ENCODE data around the gene TLCD3A.
"Not testable (repeated sequence)": the region's sequence is repeated elsewhere in the genome, so short reads cannot be mapped to it uniquely, and the experiment has no call there.

The TLCD3A gene

DNA sequence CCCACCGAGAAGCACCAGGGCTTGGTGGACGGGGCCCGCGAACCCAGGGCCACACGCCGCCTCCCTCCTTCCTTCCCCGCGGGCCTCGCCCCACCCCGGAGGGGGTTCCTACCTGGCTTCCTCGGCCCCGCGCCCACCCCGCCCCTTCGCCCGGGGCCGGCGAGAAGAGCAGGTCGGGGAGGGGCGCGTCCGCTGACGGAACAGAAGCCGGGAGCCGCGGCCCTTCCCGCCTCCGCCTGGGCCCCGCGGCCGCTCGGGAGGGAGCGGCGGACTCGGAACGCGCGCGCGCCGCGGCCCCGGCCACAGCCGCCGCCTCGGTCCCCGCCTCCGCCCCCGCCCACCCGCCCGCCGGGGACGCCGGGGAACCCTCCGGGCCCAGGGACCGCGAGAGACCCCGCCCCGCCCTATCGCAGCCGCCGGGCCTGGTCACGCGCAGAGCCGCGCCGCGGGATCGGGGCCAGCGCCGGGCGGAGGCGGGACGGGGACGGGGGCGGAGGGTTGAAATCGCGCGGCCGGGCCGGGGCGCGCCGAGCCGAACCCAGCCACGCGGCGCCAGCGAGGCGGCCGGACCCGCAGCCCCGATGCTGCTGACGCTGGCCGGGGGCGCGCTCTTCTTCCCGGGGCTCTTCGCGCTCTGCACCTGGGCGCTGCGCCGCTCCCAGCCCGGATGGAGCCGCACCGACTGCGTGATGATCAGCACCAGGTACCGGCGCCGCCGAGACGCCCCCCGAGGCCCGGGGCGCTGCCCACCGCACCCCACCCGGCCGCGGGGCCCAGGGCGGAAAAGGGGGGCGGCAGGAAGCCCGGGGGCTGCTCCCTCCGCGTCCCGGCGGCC is at the start of gene TLCD3A:
Gene TLCD3A, plus strand, starts transcription at position 530 of the 835 bp plus-strand sequence. Its CDS starts 52 bp downstream, at position 582.
- DNase-seq (ENCODE audit: low read depth): no peak

DNA sequence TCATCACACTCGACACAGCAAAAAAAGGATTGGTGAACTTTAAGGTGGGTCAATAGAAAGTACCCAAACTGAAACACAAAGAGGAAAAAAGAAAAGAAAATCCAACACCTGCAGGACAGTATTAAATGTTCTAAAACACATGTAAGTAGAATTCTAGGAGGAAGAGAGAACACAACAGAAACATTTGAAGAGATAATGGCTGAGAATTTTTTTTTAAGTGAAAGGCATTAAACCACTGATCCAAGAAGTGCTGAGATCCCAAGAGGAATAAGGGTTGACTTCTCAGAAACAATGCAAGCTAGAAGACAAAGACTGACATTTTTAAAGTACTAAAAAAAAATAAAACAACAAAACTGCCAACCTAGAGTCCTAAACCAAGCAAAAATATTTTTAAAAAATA is 49.4 kb upstream of the TLCD3A start:
- no peak for DNase-seq (ENCODE audit: low read depth)

DNA sequence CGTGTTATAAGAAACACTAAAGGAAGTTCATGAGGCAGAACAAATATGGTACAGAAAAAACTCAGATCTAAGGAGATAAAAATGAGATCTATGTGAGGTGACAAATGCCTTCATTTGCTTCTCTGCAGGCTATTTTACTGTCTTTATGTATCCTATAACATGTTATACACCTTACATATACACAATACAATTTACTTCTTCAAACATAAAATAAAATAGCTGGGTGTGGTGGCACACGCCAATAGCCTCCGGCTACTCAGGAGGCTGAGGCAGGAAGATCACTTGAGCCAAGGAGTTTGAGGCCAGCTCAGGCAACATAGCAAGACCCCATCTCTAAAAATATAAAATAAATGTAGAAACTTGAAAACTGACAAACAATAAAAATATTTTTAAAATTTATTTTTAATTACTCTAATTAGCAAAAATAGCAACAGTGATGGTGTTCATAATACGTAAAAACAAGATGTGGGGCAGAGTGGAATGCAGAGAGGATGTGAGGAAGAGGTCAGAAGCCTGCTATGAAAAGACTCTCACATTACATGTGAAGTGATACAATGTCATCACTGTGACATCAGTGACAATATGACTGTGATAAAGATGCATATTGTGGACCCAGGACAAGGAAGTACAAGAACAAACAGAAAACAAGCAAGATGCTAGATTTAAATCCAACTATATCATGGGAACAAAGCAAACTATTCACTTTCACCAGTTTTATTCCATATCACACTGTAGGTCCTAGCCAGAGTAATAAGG is 48.7 kb upstream of the TLCD3A start:
- DNase-seq (ENCODE audit: low read depth): no peak

DNA sequence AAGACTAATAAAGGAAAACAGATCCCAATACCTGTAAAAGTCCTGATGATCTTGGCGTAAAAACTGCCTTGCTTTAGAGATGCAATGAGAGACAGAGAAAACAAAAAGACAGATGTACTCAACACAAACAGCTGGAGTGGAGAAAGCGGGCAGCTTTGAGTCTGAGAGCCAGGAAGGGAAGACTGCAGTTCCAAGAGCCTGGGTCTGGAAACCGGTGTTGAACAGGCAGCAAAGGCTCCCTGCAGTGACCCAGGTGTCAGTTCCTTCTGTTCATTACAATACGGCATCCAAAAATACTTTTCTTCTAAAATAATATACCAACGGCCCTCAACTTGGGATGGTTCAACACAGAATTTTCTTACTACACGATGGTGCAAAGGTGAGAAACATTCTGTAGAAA is 47.4 kb upstream of the TLCD3A start:
- no peak for DNase-seq (ENCODE audit: low read depth)

DNA sequence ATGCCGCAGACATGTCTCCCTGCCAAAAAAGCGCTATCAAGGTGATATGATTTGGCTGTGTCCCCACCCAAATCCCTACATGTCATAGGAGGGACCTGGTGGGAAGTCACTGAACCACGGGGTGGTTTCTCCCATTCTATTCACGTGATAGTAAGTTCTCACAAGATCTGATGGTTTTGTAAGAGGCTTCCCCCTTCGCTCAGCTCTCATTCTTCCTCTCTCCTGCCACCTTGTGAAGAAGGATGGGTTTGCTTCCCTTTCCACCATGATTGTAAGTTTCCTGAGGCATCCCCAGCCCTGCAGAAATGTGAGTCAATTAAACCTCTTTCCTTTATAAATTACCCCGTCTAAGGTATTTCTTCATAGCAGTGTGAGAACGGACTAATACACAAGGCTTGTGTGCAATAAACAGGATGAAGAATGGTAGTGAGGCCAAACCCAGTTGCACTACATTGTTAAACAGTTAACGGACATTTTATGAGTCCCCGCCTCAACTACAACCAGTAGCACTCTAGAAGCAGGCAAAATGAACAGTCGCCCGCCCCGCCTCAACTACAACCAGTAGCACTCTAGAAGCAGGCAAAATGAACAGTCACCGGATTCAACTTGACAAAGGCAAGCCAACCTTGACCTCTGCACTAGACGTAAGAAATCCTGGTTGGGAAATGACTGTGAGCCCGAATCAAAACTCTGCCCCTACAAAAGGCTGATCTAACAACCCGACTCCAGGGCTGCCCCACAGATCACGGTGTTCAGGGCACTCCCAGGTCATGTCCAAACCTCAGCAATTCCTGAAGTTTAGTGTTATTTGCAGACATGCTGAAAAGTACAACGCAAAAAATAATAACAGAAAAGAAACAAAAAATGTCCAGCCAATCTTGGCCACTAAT is 44.1 kb upstream of the TLCD3A start:
- DNase-seq (ENCODE audit: low read depth): no peak

DNA sequence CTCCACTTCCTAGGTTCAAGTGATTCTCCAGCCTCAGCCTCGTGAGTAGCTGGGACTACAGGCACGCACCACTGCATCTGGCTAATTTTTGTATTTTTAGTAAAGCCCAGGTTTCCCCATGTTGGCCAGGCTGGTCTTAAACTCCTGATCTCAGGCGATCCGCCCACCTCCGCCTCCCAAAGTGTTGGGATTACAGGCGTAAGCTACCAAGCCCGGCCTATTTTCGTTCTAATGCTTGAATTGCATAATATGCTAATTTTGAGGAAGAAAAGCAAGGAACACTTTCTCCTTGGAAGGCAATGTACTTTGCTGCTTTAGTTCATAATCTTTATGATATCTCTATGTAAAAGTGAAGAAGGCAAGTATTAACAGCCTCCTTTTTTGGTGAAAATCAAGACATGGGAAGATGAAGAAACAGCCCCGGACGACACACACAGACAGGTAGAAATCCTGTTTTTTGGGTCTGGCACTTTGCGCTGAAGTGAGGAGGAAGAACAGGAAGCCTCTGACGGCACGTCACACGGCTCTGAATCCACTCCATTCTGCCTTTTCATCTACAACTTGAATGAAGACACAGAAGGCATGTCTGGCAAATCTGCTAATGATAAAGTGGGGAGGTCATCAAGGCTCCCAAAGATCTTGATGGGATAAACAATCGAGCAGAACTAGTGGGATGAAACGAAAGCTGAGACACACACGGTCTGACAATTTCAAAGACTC is 42.7 kb upstream of the TLCD3A start:
- no peak for DNase-seq (ENCODE audit: low read depth)

DNA sequence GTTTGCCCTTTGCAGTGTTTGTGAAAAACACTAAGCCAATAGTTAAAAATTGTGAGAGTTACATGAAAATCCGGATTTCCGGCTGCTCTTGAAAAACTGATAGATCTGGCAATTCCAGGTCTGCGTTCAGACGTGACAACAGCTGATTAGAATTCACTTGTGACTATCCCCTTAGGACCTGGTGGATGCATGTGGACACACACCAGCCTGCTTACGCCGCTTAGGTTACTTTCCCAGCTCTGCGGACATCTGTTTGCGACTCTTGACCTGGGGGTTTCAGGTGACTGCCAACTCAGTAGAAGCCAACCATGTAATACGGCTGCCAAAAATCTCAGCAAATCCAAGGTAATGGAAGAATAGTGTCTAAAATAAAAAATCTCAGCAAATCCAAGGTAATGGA is 42.0 kb upstream of the TLCD3A start:
- DNase-seq (ENCODE audit: low read depth): no peak

DNA sequence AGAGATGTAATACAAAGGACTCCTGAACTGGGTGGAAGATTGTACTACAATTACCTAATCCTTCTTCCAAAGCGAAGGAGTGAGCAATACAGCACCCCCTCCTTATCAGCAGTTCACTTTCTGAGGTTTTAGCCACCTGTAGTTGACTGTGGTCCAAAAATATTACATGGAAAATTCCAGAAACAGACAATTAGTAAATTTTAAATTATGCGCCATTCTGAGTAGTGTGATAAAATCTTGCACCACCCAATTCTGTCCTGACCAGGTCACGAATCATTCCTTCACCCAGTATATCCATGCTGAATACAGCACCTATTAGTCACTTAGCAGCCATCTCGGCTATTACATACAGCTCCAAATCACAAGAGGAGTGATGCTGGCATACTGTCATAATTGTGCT is 41.0 kb upstream of the TLCD3A start:
- peak; percentile 59 for DNase-seq (ENCODE audit: low read depth)

DNA sequence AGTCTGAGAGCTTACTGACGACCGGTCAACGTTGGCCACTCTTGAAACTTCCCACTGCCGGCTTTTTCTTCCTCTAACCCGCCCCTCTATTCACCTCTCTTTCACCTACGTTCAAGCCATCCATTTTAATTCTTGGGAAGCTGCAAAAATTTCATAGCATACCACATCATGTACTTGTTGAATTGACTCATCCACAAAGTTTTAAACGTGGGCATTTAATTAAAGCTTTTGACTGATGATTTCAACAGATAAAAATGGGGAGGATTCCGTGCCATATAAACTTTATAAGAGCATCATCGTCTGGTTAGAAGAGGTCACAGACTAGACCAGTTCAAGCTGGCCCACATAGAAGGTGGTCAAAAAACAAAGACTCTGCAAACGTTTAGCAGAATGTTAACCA is 40.3 kb upstream of the TLCD3A start:
- peak; percentile 71 for DNase-seq (ENCODE audit: low read depth)

DNA sequence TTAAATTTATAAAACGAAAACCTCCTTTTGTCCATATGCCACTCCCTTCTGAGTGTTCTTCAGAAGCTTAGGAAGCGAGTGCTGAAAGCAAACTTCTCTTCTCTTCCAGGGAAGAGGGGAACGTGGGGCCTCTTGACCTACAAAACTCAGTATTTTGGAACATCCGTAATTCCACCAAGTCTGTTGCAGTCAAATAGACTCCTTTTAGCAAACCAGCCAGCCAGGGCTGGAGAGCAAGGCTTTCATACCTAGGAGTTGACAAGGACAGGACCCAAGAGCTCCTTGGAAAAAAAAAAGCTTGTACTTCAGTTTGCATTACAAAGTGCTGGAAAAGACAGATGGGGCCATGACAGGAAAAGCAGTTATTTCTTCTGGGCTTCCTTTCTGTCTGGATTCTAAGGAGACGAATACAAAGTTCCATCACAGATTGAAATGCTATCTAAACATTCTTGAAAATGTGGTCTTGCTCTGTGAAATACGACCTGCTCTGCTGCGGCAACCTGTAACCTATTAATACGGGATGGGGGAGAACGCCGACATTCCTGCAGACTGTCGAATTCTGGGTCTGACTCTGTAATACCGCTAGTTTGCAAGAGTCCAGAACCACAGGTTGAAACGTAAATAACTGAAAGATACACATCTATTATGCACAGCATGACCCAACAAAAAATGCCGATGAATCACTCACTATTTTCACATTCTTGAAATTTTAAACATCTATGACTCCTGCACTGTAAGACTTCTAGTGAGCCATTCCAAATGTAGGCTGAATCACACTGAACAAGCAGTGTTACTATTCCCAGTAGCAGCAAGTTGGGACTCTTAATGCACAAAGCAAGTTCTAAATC is 38.4 kb upstream of the TLCD3A start:
- DNase-seq (ENCODE audit: low read depth): peak; percentile 93

DNA sequence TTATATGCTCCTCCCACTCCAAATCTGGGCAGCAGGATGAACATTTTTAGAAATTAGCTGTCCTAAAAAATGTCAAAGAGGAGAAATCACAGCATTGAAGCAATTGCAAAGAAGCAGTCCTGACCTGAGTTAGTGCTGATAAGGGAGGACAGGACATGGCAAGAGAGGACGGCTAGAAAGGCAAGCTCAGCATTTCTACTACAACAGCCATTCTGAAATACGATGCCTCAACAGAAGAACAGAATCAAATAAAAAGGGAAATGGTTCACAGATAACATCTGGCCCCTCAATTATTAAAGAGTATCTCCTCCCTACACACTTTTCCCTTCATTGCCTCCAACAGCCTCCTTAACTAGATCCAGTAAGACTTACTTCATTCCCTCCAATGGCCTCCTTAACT is 36.0 kb upstream of the TLCD3A start:
- DNase-seq (ENCODE audit: low read depth): no peak

DNA sequence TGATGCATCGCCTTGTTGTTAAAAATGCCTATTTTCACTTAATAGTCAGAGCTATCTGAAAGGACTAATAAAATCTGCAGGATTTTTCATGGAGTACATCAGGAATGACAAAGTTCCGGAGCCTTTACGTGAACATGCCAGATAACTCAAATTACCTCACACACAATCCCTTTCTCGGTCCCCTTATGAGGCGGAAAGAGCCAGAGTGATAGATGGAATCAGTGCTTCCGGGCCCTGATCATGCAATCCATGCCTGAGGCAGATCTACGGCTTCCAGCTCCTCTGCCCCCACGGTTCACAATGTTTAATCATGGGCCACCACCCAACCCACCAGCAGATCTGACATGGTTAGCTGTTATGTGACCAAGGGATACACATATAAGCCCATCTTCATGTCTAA is 34.7 kb upstream of the TLCD3A start:
- no peak for DNase-seq (ENCODE audit: low read depth)

DNA sequence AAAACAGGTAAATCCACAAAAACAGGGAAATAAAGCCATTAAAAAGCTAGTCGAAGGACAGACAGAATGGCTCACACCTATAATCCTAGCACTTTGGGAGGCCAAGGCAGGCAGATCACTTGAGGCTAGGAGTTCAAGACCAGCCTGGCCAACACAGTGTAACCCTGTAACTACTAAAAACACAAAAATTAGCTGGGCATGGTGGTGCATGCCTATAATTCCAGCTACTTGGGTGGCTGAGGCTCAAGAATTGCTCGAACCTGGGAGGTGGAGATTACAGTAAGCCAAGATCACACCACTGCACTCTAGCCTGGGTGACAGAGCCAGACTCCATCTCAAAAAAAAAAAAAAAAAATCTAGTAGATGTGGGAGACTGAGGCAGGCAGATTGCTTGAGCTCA is 34.3 kb upstream of the TLCD3A start:
- not testable (repeated sequence) for DNase-seq (ENCODE audit: low read depth)

DNA sequence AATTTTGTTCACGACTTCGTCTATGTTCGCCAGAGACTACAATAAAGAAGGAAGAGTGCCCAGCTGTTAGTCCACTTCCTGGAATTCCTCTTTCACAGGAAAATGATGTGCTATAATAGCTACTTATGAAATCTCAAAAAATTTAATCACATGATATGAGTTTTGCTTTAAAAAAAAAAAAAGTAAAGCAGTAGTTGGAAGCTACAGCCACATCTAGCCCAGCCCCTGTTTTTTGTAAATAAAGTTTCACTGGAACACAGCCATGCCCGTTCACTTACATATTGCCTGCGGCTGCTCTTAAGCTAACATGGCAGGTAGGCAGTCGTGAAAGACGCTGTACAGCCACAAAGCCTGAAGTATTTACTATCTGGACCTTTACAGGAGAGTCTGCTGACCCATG is 33.1 kb upstream of the TLCD3A start:
- no peak for DNase-seq (ENCODE audit: low read depth)

DNA sequence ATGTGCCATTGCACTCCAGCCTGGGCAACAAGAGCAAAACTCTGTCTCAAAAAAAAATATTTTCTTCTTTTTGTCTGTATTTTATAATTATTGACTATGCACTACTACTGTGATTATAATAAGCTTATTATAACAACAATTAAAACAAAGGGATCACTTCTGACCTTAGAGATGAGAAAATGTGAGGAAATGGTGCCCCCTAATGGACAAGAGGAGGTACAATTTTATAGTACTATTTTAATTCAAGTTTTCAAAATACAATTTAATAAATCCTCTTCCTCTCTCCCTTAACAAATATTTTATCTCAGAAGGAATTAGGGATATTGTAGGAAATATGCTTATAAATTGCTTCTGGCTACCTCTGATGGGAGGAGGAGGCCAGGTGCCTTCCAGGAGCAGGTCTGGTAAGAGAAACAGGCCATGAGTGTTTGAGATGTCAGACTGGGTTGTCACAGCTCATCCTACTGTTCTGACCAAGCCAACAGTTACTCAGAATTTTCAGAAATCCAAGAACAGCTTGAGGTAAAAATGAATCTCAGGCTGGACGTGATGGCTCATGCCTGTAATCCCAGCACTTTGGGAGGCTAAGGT is 31.8 kb upstream of the TLCD3A start:
- DNase-seq (ENCODE audit: low read depth): no peak

DNA sequence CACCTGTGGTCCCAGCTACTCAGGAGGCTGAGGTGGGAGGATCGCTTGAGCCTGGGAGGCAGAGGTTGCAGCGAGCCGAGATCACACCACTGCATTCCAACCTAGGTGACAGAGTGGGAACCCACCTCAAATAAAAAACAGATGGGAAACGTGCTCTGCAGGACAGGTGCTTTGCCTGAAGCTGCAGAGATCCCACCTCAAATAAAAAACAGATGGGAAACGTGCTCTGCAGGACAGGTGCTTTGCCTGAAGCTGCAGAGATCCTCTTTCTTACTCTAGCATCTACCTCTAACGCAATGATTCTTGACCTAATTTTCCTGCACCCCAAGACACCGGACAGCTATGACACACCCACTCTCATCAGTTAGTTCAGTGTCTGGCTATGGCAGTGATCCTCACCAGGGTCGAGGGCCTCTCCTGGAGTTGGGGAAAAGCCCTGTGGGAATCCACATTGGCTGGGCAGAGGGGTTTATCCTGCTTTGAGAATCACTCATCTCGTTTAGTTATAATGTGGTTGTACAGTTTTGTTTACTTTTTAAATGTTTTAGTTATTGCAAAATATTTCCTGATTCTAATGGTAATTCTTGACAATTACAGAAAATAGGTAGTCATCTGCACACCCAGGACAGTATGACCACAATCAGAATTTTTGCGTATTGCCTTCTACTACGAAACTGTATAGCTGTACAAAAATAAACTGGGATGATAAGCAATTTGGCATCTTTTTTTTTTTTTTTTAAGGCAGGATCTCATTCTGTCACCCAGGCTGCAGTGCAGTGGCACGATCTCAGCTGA is 29.1 kb upstream of the TLCD3A start:
- no peak for DNase-seq (ENCODE audit: low read depth)

DNA sequence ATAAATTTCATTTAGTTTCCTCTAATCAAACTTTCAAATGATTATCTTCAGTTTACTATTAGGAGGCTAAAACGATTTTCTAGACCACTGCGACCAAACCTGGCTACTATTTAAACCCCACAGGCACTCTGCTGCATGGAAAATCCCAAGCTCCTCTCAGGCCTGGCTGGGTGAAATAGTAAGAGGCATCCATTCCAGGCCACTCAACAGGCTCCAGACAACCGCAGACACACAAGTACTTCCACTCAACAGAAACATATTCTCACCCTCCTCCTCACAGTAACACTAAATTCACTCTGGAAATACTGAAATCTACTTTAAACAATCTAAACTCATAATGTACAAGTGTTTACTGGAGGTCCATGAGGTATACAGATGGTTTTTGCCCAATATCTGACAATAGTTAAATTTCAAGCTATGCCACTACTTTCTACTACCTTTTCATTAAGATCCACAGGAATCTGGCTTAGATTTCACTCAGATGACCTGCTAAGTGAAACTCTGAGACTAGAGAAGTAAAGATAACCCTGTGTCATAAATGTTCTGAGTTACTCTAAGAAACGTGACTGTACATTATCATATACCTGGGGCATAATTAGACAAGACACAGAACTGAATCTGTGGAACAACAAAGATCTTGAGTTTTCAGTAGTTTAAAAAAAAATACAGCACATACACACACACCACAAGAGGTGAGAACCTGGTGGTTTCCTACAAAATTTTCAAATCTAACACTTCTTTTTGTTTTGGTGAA is 28.1 kb upstream of the TLCD3A start:
- DNase-seq (ENCODE audit: low read depth): no peak

DNA sequence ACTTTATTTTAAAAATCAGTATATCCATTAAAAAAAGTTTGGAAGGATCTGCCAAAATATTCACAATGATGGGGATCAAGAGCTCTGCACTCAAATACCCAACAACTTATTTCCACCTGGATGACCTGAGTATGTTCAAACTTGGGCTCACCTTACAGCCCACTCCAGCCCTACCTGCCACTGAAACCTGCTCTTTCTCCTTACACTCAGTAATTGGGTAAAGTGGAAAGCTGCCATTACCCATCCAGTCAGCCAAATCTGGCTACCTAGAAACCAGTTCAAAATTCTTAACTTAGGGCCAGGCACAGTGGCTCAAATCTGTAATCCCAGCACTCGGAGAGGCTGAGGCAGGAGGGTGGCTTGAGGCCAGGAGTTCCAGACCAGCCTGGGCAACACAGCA is 27.4 kb upstream of the TLCD3A start:
- no peak for DNase-seq (ENCODE audit: low read depth)

DNA sequence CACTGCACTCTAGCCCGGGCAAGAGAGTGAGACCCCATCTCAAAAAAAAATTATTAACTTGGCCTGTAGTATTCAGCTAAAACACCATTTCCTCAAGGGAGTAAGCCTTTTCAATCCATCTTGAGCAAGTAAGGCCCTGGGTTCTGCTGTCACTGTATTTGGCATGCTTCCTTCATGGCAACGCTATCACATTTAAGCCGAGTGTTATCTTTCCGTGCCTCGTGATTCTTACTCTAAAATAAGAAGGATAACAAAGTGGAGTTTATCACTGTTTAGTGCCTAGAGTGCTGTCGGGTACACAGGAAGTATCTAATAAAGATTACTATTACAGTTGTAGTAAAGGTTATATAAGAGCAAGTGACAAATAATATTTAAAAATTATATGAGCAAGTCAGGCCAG is 26.5 kb upstream of the TLCD3A start:
- DNase-seq (ENCODE audit: low read depth): no peak
